GM03348 (cell line): Measurements from ENCODE around the gene C12orf43.

Source experiments
- DNase-seq: peaks from one replicate; pipeline ENCODE4 v3.0.0; 2012; ENCODE audit warnings: low spot score

Gene C12orf43

DNA sequence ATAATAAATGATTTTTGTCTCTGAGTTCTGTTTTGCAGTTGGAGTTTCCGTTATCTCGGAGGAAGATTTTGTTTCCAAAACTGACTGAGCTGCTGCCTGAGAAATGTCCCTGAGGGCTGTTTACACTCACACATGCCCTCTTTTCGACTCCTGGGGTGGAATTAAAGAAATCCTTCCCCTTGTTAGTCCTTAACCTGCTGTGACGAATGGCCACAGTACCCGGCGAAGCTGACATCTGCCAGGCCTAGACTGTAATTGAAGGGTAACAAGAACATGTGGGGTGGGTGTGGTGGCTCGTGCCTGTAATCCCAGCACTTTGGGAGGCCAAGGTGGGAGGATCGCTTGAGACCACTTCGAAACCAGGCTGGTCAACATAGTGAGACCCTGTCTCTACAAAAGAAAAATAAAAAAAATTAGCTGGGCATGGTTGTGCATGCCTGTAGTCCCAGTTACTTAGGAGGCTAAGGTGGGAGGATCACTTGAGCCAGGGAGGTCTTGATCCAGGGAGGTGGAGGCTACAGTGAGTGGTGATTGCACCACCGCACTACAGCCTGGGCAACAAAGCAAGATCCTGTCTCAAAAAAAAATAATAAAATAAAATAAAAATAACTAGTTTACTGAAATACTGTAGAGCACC lies 14.4 kb upstream of the C12orf43 start:
- DNase-seq: no peak

DNA sequence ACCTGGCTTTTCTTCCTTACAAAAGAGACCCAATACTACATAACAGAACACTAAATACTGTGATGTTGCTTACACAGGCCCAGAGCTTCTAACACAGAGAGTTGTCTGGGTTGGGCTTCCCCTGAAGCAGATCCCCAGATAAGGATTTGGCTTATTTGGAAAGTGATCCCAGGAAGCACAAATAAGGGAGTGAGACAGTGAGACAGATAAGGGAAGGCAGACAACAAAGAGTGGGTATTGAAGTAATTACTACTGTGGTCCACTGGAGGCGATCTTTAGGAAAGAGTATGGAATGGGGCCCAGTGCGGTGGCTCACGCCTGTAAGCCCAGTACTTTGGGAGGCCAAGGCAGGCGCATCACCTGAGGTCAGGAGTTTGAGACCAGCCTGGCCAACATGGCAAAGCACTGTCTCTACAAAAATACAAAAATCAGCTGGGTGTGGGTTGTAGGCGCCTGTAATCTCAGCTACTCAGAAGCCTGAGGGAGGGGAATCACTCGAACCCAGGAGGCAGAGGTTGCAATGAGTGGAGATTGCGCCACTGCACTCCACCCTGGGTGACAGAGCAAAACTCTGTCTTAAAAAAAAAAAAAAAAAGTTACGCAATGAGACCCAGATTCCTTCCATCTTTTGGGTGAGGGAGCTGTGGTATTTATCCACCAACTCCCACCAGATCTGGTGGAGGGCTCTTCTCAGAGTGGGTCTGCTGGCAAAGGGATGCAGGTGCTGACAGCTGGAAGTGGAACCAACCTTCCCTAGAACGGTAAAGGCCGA lies 10.2 kb upstream of the C12orf43 start:
- DNase-seq: no peak

DNA sequence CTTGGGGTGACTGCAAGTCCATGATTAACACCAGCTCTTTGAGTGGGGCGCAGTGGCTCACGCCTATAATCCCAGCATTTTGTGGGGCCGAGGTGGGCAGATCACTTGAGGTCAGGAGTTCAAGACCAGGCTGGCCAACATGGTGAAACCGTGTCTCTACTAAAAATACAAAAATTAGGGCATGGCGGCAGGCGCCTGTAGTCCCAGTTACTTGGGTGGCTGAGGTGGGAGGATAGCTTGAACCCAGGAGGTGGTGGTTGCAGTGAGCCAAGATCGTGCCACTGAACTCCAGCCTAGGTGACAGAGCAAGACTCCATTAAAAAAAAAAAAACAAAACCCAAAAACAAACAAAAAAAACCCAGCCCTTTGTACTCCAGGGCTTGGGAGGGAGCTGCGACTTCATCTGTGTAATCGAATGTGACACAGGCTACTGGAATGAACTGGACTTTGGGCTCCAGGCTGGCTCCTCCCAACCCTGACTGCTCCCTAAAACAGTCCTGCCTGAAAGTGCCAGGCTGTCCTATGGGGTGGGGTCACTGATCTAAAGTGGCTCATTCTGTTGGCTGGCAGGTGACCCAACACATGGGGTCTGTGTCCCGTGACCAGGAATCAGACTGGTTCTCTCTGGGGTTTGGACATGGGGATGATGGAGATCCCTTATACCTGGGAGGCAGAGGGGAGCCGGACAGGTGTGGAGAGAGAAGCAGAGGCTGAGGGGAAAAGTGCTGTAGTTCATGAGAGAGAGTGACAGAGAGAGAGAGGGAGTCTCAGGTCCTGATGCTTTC lies 9.3 kb upstream of the C12orf43 start:
- no peak for DNase-seq

DNA sequence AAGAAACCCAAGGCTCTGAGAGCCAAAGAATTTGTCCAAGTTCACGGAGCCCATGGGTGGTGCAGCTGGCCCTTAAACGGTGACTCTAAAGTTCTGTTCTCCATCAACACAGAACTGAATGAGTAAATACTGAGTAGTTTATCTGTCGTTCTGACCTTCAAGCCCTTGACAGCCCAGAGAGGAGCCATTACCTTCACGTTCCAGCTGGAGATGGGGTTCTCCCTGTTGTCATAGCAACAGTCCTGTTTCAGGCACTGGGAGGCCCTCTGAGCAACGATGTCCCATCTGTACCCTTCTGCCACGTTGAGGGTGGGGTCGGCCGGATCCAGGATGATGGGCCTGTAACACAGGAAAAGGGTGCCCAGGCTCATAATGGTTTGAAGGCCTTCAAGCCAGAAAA lies 7.5 kb upstream of the C12orf43 start:
- DNase-seq: no peak

DNA sequence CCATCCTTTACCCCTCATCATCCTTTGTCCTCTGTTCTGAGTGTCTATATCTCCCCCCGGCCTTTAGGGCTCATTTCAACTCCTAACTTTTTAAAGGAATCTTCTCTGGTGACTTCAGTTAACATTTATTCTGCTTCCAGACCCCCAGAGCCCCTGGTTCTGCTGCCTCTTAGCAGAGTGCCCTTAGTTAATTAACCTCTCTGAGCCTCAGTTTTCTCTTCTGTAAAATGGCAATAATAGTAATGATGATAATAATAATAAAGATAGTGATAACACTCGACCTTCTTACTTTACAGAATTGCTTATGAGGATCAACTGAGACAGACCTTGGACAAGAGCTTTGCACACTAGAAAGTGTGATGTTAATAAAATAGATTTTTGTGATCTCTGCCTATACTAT lies 6.4 kb upstream of the C12orf43 start:
- DNase-seq: no peak

DNA sequence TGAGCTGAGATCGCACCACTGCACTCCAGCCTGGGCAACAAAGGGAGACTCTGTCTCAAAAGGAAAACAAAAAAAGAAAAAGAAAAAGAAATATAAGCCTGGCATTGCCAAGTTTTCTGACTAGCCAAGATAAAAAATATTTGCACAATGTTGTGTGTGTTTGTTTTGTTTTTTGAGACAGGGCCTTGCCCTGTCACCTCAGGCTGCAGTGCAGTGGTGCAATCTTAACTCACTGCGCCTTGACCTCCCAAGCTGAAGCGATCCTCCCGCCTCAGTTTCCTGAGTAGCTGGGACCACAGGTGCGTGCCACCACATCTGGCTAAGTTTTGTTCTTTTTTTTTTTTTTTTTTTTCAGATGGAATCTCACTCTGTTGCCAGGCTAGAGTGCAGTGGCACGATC lies 5.5 kb upstream of the C12orf43 start:
- no peak for DNase-seq

DNA sequence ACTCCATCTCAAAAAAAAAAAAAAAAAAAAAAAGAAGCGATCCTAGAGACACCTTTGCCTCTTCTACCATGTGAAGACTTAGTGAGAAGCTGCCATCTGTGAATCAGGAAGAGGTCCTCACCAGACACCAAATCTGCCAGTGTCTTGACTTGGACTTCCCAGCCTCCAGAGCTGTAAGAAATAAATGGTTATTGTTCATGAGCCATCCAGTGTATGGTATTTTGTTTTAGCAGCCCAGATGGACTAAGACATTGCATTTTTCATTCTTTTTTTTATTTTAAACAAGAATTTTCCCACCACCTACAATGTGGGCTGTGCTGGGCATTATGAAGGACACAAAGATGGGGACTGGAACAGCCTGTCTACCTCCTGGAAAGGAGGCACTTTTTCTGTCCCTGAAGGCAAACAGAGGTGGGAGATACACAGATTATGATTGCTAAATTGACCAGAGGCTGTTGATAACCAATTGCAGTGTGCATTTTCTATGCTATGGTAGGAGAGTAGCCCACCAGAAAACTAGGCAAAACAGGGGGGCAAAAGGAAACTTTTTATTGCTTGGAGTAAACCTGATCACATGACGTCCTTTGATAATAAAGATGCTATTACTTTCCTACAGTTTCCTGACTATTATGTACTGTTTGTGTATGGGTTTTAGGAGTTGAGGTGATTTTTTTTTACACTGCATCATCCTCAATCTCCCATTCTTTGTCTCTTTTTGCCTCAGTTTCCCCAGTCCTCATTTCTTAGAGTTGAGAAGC lies 2.8 kb upstream of the C12orf43 start:
- no peak for DNase-seq

DNA sequence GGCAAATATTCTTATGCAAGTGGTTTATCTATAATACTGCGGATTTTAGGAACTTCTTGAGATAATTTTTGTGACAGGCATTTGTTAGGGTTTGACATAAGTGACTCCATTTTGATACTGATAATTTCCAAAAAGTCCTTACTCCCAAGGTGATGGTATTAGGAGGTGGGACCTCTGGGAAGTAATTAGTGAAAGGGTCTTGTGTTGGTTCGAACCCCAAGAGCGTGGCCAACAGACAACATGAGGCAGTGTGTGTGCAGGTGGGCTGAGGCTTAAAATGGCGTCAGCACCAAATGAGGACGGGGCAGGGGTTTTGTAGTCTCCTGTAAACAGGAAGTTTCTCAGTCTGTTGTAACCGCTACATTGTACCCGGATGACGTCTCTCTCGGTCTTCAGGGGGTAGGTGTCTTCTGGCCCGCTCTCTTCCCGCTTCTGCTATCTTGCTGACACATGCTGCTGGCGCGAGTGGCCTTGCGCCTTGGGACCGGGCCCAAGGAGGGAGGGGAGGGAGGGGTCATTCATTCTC lies 1.7 kb upstream of the C12orf43 start:
- DNase-seq: no peak

DNA sequence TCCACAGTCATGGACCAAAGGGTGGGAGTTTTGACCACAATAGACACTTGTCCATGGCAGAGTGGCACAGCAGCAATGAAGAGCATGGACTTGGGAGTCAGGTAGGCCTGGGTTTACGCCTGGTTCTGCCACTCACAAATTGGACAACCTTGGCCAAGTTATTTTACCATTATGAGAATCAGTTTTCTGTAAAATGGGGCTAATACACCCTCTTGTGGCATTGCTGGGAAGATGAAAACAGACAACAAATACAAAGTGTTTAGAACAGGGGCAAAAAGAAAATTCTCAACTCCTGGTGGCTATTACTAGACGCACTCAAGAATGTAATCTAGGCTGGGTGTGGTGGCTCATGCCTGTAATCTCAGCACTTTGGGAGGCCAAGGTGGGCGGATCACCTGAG lies 2.6 kb downstream of the C12orf43 start:
- DNase-seq: no peak

DNA sequence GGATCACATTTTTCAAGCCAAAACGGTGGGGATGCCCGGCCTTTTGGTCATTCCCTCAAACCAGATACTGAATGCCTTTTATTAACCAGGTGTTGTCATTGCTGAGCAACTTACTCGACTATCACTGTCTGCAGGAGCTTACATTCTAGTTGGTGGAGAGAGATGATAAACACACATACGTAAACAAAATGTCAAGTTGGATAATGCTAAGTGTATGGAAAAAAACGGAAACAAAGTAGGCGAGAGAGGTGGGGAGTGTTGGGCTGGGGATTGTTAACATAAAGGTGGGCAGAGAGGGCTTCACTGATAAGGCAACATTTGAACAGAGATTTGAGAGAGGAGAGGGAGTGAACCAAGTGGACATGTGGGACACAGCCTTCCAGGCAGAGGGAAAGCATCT lies 4.5 kb downstream of the C12orf43 start:
- DNase-seq: no peak

DNA sequence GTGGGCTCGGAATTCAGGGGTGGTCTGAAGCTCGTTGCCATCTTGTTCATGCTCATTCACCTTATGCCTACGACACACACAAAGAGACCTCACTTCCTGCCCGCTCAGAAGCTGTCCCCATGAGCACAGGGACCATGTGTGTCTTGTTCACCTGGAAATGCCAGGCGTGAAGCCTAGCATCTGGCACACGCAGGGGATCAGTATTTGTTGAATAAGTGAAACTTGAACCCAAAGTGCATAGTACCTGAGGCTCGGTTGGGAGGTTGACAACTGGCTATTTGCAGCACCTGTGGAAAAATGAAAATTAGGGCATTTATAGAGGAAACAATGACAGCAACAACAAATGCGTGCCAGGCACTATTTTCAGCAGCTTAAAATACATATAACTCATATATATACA lies 5.4 kb downstream of the C12orf43 start:
- DNase-seq: no peak

DNA sequence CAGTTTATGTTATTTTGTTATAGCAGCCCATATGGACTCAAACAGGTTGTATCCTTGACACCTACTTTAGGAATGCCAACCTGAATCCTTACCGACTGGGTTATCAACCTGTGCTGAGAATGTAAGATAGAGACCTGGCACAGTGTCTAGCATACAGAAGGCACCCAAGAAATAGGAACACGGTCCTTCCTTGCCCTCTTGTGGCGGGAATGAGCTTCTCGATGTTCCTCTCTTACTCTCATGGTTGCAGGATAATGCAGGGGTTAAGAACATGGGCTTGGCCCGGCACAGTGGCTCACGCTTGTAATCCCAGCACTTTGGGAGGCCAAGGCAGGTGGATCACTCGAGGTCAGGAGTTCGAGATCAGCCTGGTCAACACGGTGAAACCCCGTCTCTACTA lies 6.5 kb downstream of the C12orf43 start:
- DNase-seq: no peak

DNA sequence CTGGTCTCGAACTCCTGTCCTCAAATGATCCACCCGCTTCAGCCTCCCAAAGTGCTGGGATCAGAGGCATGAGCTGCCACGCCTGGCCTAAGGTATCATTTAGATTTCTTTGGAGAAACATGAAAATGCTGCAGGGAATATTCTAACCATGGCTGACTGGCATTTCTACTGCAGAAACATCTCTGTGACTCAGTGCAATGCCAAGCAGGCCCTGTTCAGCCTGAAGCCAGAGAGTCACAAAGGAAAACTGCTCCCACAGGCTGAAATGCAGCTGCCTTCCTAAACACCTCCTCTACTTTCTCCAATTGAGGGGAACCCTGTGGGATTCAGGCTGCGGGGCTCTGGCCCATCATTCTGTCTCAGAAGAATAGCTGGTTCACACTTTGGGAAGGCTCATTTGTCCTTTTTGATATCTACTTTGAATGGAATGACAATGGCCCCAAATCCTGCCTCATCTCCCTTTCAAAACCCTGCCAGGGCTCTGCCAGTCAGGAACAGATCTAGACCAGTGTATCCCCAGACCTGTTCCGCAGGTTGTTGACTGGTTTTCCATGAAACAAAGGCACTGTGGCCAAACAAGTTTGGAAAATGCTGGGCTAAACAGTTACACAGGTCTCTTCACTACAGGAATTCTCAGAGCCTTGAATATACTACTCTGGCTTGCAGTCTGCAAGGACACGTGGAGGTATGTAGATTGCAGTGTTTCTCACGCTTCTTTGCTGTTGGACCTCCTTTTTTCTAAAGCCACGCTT lies 7.8 kb downstream of the C12orf43 start:
- DNase-seq: no peak

DNA sequence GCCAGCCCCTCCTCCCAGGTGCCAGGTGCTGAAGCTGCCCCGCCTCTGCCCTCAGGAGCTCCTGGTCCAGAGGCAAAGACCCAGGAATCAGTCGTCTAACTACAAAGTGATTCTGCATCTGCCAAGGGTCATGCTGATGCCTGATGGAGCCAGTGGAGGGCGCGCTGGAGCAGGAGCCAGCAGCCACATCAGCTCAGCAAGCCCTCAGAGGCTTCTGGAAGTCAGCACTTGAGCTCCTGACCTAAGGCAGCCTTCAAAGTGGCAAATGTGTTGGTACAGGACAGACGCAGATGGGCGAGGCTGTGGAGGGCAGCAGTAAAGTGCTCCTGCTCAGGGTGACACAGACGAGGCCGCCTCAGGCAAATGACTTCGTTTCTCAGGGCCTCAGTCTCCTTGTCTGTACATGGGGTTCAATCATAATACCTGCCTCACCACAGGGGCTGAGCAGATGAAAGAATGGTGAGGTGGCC lies 10.9 kb downstream of the C12orf43 start:
- peak; percentile 57 for DNase-seq

DNA sequence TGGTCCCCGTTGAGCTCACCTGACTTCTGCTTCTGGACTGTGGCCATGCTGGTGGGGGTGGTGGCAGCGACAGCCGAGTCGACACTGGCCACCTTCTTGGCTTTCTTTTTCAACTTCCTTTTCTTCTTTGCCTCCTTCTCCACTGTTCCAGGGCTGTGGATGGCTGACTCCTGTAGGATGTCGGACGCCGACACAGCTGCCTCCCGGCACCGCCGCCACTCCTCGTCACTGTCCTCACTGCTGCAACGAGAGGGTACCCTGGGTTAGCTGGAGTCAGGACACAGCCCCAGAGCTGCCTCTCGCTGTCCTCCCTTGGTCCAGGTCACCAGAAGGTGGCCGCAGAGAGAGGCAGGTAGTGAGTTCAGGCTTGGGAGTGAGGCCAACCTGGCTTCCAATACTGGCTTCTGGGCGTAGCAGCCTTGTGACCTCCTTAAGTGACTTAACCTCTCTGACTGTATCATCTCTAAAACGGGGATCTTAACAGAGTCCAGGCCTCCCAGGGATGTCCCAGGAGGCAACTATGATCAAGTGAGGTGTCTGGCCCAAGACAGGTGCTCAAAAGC lies 12.0 kb downstream of the C12orf43 start:
- no peak for DNase-seq

DNA sequence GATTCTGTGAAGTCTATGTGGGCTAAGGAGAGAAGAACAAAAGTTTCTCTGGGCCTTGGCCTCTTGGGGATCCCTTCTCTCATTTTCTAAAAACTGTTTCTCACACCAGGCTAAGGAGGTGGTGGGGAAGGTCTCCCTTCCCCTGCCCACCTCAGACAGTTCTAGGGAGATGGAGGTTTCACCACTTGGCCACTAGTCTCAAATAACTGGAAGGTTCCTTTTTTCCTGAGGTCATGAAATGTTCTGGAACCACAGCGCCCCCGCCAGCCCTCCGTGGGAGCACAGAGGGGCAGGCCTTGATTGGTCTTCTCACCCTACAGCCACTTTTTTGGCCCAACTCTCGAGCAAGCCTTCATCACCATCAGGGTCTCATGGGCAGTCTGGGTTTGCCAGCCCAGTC lies 12.6 kb downstream of the C12orf43 start:
- DNase-seq: no peak

DNA sequence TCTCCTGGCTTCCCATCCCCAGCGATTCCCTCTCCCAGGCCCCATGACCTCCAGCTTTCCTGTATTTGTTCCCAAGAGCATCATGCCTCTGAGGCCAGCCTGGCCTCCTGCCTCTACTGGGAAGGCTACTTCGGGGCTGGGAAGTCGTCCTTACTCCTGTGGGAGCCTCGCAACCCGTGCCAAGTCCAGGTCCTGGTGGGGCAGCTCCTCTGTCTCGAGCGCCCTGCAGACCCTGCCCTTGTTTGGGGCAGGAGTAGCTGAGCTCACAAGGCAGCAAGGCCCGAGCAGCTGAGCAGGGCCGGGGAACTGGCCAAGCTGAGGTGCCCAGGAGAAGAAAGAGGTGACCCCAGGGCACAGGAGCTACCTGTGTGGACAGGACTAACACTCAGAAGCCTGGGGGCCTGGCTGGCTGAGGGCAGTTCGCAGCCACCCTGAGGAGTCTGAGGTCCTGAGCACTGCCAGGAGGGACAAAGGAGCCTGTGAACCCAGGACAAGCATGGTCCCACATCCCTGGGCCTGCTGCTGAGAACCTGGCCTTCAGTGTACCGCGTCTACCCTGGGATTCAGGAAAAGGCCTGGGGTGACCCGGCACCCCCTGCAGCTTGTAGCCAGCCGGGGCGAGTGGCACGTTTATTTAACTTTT lies 14.3 kb downstream of the C12orf43 start:
- no peak for DNase-seq

DNA sequence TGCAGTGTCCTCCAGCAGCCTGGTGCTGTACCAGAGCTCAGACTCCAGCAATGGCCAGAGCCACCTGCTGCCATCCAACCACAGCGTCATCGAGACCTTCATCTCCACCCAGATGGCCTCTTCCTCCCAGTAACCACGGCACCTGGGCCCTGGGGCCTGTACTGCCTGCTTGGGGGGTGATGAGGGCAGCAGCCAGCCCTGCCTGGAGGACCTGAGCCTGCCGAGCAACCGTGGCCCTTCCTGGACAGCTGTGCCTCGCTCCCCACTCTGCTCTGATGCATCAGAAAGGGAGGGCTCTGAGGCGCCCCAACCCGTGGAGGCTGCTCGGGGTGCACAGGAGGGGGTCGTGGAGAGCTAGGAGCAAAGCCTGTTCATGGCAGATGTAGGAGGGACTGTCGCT lies 15.2 kb downstream of the C12orf43 start:
- DNase-seq: no peak

DNA sequence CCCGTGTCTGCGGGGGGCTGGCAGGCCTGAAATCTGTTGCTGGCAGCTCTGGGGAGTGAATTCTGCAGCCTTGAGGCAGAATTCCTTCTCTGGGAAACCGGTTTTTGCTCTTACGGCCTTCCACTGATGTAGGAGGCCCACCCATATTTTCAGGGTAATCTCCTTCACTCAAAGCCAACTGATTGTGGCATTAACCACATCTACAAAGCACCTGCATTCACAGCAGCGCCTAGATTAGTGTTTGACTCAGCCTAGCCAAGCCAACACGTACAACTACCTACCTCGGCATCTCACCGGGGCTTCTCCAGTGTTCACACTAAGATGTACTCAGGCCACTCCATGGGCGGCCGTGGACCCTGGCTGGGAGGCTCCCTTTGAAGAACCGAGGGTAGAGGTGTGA lies 15.8 kb downstream of the C12orf43 start:
- no peak for DNase-seq
